ENCODE data around the gene AMIGO3.

DNA sequence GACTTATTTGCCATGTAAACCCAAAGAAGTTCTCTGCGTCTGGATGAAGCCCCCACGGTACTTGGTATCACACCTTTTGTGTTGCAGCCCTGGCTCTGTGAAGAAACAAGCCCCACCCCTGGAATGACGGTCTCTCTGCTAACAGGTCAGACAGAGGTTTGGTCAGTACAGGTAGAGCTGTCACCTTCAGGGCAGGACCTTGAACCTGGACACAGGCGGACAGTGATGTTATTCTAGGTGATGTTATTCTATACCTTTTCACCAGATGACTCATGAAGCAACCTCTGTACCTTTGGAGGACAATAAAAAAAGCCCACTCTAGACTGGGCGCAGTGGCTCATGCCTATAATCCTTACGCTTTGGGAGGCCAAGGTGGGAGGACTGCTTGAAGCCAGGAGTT, 15.3 kb upstream of the AMIGO3 start:
- TF ChIP-seq, protein P1, sequence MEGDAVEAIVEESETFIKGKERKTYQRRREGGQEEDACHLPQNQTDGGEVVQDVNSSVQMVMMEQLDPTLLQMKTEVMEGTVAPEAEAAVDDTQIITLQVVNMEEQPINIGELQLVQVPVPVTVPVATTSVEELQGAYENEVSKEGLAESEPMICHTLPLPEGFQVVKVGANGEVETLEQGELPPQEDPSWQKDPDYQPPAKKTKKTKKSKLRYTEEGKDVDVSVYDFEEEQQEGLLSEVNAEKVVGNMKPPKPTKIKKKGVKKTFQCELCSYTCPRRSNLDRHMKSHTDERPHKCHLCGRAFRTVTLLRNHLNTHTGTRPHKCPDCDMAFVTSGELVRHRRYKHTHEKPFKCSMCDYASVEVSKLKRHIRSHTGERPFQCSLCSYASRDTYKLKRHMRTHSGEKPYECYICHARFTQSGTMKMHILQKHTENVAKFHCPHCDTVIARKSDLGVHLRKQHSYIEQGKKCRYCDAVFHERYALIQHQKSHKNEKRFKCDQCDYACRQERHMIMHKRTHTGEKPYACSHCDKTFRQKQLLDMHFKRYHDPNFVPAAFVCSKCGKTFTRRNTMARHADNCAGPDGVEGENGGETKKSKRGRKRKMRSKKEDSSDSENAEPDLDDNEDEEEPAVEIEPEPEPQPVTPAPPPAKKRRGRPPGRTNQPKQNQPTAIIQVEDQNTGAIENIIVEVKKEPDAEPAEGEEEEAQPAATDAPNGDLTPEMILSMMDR (conservative IDR thresholded peaks at IDR 0.05), result no peak
- TF ChIP-seq EZH2 (IDR thresholded peaks at IDR 0.05; ENCODE audit: low read depth), result no peak
